ENCODE results near the gene IFNL4. TPM values are rescaled to one million over a fixed set of nuclear protein-coding genes. Genes with fewer than 3 reads are reported as not detected.

Gene IFNL4
- total RNA-seq, 2 donors from 2014 or later: not detected

DNA sequence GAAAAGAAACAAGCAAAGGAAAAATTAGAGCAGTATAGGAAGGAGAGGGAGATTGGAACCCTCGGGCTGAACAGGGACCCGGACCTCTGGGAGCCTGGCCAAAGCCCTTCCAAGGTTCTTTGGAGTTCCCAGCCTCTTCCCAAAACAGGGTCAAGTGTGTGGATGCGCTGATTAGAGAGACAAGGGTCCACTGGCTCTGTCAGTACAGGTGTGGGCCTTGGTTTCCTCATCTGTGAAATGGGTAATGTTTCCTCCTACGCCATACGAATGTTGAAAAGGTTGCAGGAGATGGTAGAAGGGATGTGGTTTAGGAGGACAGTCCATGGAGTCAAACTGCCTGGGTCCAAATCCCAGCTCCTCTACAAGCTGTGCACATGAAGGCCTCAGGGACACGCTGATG is 42.5 kb downstream of the IFNL4 start:
- Histone ChIP-seq H3K4me3 (no peak overlapping the region), H3K36me3 (no peaks in the 10 kb centered on the region), H3K27me3 (replicated peaks; ENCODE audit: insufficient read depth) (no peaks in the 10 kb centered on the region), H3K27ac (no peak overlapping the region), H3K4me1 (ENCODE audit: control insufficient read depth in 1 of 2, low read depth in 2 of 2) (no peaks in the 10 kb centered on the region), H3K9me3 (no peaks in the 10 kb centered on the region)
- DNase-seq (ENCODE audit: low spot score) (no peak), ATAC-seq (ENCODE audit: insufficient number of reproducible peaks, low FRiP score, low read depth) (no peak)
- TF ChIP-seq CTCF (IDR thresholded peaks at IDR 0.05): no peak

DNA sequence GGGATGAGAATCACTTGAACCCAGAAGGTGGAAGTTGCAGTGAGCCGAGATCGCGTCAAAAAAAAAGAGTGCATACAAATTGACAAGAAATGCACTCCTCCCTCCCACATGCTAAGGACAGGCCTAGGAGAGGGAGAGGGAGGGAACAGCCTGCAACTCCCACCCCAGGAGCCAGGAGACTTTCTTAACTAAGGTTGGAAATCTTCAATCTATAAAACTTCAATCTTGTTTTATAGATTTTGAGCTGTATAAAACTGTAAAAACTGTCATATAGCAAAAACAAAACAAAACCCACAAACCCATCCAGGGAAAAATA is 43.2 kb downstream of the IFNL4 start:
- no peaks in the 10 kb centered on the region for H3K27me3 ChIP-seq (replicated peaks; ENCODE audit: insufficient read depth)
- TF ChIP-seq CTCF (IDR thresholded peaks at IDR 0.05): no peak
- ATAC-seq (ENCODE audit: insufficient number of reproducible peaks, low FRiP score, low read depth) (no peak), DNase-seq (ENCODE audit: low spot score) (no peak)
- no peak overlapping the region for H3K27ac ChIP-seq
- no peak overlapping the region for H3K4me3 ChIP-seq
- H3K4me1 ChIP-seq (ENCODE audit: control insufficient read depth in 1 of 2, low read depth in 2 of 2): no peaks in the 10 kb centered on the region
- H3K9me3 ChIP-seq: no peaks in the 10 kb centered on the region
- H3K36me3 ChIP-seq: no peaks in the 10 kb centered on the region

- no peaks in the 10 kb centered on the region for H3K36me3 ChIP-seq
- no peaks in the 10 kb centered on the region for H3K4me1 ChIP-seq (ENCODE audit: control insufficient read depth in 1 of 2, low read depth in 2 of 2)
- H3K27ac ChIP-seq: no peak within 1 kb of the TSS
- no peak within 1 kb of the TSS for H3K4me3 ChIP-seq
- ATAC-seq (ENCODE audit: insufficient number of reproducible peaks, low FRiP score, low read depth) (no peak), DNase-seq (ENCODE audit: low spot score) (no peak)
- TF ChIP-seq CTCF (IDR thresholded peaks at IDR 0.05): no peak
- H3K9me3 ChIP-seq: no peaks in the 10 kb centered on the region
- no peaks in the 10 kb centered on the region for H3K27me3 ChIP-seq (replicated peaks; ENCODE audit: insufficient read depth)
Observed at GRCh38 chr19:39203372-39204341, 45.0 kb downstream of the IFNL4 start, which contains the start of gene SYCN. SYCN (minus strand) TSS chr19:39204263; CDS start chr19:39204254, 9 bp downstream.

DNA sequence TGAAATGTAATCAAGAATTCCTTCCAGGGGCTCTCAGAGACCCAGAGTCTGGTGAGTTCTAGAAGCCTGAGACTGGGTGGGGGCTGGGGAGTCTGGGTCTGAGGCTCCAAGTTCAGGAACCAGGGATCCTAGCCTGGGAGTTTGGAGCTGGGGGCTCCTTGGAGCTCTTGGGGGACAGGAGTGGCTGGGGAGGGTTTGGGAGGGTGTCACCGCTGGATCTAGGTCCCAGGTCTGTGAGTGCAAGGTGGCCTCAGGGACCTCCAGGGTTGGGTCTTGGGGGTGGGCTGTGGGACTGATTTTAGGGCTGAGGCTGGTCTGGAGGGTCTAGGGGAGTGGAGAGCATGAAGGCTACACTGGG is 45.7 kb downstream of the IFNL4 start:
- Histone ChIP-seq H3K9me3 (no peaks in the 10 kb centered on the region), H3K4me3 (no peak overlapping the region), H3K36me3 (no peaks in the 10 kb centered on the region), H3K27me3 (replicated peaks; ENCODE audit: insufficient read depth) (peaks cover 5% of the 10 kb centered on the region), H3K27ac (no peak overlapping the region), H3K4me1 (ENCODE audit: control insufficient read depth in 1 of 2, low read depth in 2 of 2) (no peaks in the 10 kb centered on the region)
- DNase-seq (ENCODE audit: low spot score): no peak
- no peak for TF ChIP-seq CTCF (IDR thresholded peaks at IDR 0.05)
- ATAC-seq (ENCODE audit: insufficient number of reproducible peaks, low FRiP score, low read depth): no peak

- Histone ChIP-seq H3K4me3 (no peak overlapping the region), H3K27me3 (replicated peaks; ENCODE audit: insufficient read depth) (peaks cover 6% of the 10 kb centered on the region), H3K36me3 (no peaks in the 10 kb centered on the region), H3K4me1 (ENCODE audit: control insufficient read depth in 1 of 2, low read depth in 2 of 2) (peaks cover 4 to 6% of the 10 kb centered on the region in 2 donors), H3K9me3 (no peaks in the 10 kb centered on the region), H3K27ac (no peak overlapping the region)
- DNase-seq (ENCODE audit: low spot score) (no peak), ATAC-seq (ENCODE audit: insufficient number of reproducible peaks, low FRiP score, low read depth) (no peak)
- no peak for TF ChIP-seq CTCF (IDR thresholded peaks at IDR 0.05)
Observed at GRCh38 chr19:39200803-39201115, 47.9 kb downstream of the IFNL4 start.
